Measurements from ENCODE around the gene NAV3.

NAV3 gene

GRCh38 chr12:77928078-77928477 lies 97.4 kb downstream of the NAV3 start:
- no peak for DNase-seq

GRCh38 chr12:77932216-77932615 lies 101.5 kb downstream of the NAV3 start:
- no peak for DNase-seq

- no peak for DNase-seq
These were observed 107.6 kb downstream of the NAV3 start for GRCh38 chr12:77938301-77938700.

- no peak for DNase-seq
These were observed 109.3 kb downstream of the NAV3 start for GRCh38 chr12:77940011-77940423.

- no peak for DNase-seq
These were observed 109.9 kb downstream of the NAV3 start for GRCh38 chr12:77940567-77940966.

- no peak for DNase-seq
These were observed 110.7 kb downstream of the NAV3 start for GRCh38 chr12:77941401-77941800.

GRCh38 chr12:77943466-77943865 lies 112.8 kb downstream of the NAV3 start:
- DNase-seq, result no peak

- no peak for DNase-seq
These were observed 115.9 kb downstream of the NAV3 start for GRCh38 chr12:77946541-77947061.

- DNase-seq, result no peak
These were observed 116.6 kb downstream of the NAV3 start for GRCh38 chr12:77947330-77947729.

GRCh38 chr12:77947746-77948145 lies 117.1 kb downstream of the NAV3 start:
- no peak for DNase-seq

GRCh38 chr12:77949943-77950342 lies 119.2 kb downstream of the NAV3 start:
- DNase-seq, result no peak

- no peak for DNase-seq
These were observed 123.0 kb downstream of the NAV3 start for GRCh38 chr12:77953528-77954205.

GRCh38 chr12:77954206-77954555 lies 123.5 kb downstream of the NAV3 start:
- DNase-seq, result no peak

GRCh38 chr12:77957062-77957461 lies 126.4 kb downstream of the NAV3 start:
- no peak for DNase-seq

GRCh38 chr12:77963576-77964178 lies 133.0 kb downstream of the NAV3 start:
- no peak for DNase-seq

GRCh38 chr12:77965790-77966189 lies 135.1 kb downstream of the NAV3 start:
- no peak for DNase-seq

GRCh38 chr12:77968021-77968420 lies 137.3 kb downstream of the NAV3 start:
- DNase-seq, result no peak

- DNase-seq, result no peak
These were observed 137.9 kb downstream of the NAV3 start for GRCh38 chr12:77968571-77968970.

- DNase-seq, result no peak
These were observed 142.9 kb downstream of the NAV3 start for GRCh38 chr12:77973579-77973978.

GRCh38 chr12:77974645-77975044 lies 144.0 kb downstream of the NAV3 start:
- DNase-seq, result no peak

- DNase-seq, result no peak
These were observed 149.0 kb downstream of the NAV3 start for GRCh38 chr12:77979597-77980250.

GRCh38 chr12:77980782-77981181 lies 150.1 kb downstream of the NAV3 start:
- no peak for DNase-seq

- DNase-seq, result no peak
These were observed 153.2 kb downstream of the NAV3 start for GRCh38 chr12:77983859-77984258.

- DNase-seq, result no peak
These were observed 162.1 kb downstream of the NAV3 start for GRCh38 chr12:77992760-77993159.

Measured in NCI-H1092 (cell line).